IMR-90 (cell line): ENCODE measurements around the gene AKT3.

Source experiments
- BHLHE40 ChIP-seq: fragments of 150-350 bp; IDR thresholded peaks from 2 replicates; pipeline ENCODE4 v1.6.1; 2016; ENCODE audit warnings: mild to moderate bottlenecking, low read depth, low read length
- CEBPB ChIP-seq: IDR thresholded peaks from 2 replicates; pipeline ENCODE4 v1.6.1; 2012; ENCODE audit warnings: low read depth, low read length, improper control_type of control experiment
- FOS ChIP-seq: fragments of 150-350 bp; IDR thresholded peaks from 2 replicates; pipeline ENCODE4 v1.6.1; 2016; ENCODE audit warnings: low read depth, low read length
- MAFK ChIP-seq: IDR thresholded peaks from 2 replicates; pipeline ENCODE4 v1.6.1; 2012; ENCODE audit warnings: low read depth, low read length, improper control_type of control experiment
- MAZ ChIP-seq: IDR thresholded peaks from 2 replicates; pipeline ENCODE4 v1.6.1; 2012; ENCODE audit warnings: low read depth, mild to moderate bottlenecking, low read length, improper control_type of control experiment, moderate library complexity, borderline replicate concordance
- NFE2L2 ChIP-seq: fragments of 150-350 bp; IDR thresholded peaks from 2 replicates; pipeline ENCODE4 v1.6.1; 2016; ENCODE audit warnings: low read depth, mild to moderate bottlenecking, low read length
- POLR2A ChIP-seq: IDR thresholded peaks from 2 replicates; pipeline ENCODE4 v1.6.1; 2012; ENCODE audit warnings: mild to moderate bottlenecking, low read depth, low read length
- RAD21 ChIP-seq: IDR thresholded peaks from 2 replicates; pipeline ENCODE4 v1.6.1; 2012; ENCODE audit warnings: low read length, improper control_type of control experiment
- RCOR1 ChIP-seq: IDR thresholded peaks from 2 replicates; pipeline ENCODE4 v1.6.1; 2012; ENCODE audit warnings: mild to moderate bottlenecking, low read length, improper control_type of control experiment; ENCODE audit not compliant: insufficient replicate concordance
- RFX5 ChIP-seq: IDR thresholded peaks from 2 replicates; pipeline ENCODE4 v1.8.0; 2012; ENCODE audit warnings: low read depth, mild to moderate bottlenecking, low read length, moderate library complexity
- SMC3 ChIP-seq: fragments of 150-350 bp; IDR thresholded peaks from 2 replicates; pipeline ENCODE4 v1.6.1; 2016; ENCODE audit warnings: low read depth, mild to moderate bottlenecking, antibody characterized with exemption, low read length, moderate library complexity
- TF ChIP-seq, protein P1 (sequence below): conservative IDR thresholded peaks from 2 replicates; pipeline ENCODE4 v1.5.1; 2012; ENCODE audit warnings: mild to moderate bottlenecking, low read depth, low read length, improper control_type of control experiment
- TF ChIP-seq, protein P2 (sequence below): fragments of 150-350 bp; IDR thresholded peaks from 2 replicates; pipeline ENCODE4 v1.6.1; 2017; ENCODE audit warnings: mild to moderate bottlenecking, antibody characterized with exemption, low read length, low read depth
- TF ChIP-seq, protein P3 (sequence below): fragments of 150-350 bp; IDR thresholded peaks from 2 replicates; pipeline ENCODE4 v1.6.1; 2016; ENCODE audit warnings: low read depth, mild to moderate bottlenecking, low read length, moderate library complexity, borderline replicate concordance

DNA sequence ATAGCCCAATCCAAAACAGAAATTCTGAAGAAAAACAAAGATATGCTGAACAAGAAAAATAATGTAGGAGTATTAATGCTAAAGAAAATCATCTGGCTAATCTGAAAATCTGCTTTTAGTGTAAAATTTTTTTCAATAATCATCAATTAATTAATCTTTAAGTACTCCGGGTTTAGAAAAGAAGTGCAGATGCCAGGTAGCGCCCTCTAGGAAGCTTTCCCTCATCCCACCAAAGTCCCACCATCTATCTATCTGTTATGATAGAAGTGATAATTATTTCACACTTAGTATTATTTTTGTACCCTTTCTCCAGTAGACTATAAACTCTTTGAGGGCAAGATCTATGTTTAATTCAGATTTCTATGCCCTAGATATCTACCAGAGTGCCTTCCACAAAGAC lies 240.3 kb downstream of the AKT3 start:
- TF ChIP-seq RAD21: no peak
- TF ChIP-seq, protein P1, sequence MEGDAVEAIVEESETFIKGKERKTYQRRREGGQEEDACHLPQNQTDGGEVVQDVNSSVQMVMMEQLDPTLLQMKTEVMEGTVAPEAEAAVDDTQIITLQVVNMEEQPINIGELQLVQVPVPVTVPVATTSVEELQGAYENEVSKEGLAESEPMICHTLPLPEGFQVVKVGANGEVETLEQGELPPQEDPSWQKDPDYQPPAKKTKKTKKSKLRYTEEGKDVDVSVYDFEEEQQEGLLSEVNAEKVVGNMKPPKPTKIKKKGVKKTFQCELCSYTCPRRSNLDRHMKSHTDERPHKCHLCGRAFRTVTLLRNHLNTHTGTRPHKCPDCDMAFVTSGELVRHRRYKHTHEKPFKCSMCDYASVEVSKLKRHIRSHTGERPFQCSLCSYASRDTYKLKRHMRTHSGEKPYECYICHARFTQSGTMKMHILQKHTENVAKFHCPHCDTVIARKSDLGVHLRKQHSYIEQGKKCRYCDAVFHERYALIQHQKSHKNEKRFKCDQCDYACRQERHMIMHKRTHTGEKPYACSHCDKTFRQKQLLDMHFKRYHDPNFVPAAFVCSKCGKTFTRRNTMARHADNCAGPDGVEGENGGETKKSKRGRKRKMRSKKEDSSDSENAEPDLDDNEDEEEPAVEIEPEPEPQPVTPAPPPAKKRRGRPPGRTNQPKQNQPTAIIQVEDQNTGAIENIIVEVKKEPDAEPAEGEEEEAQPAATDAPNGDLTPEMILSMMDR: no peak
- no peak for TF ChIP-seq RFX5
- TF ChIP-seq, protein P2, sequence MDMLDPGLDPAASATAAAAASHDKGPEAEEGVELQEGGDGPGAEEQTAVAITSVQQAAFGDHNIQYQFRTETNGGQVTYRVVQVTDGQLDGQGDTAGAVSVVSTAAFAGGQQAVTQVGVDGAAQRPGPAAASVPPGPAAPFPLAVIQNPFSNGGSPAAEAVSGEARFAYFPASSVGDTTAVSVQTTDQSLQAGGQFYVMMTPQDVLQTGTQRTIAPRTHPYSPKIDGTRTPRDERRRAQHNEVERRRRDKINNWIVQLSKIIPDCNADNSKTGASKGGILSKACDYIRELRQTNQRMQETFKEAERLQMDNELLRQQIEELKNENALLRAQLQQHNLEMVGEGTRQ: no peak
- TF ChIP-seq POLR2A: no peak
- TF ChIP-seq SMC3: no peak
- no peak for TF ChIP-seq NFE2L2
- no peak for TF ChIP-seq BHLHE40
- no peak for TF ChIP-seq FOS
- TF ChIP-seq RCOR1: no peak
- TF ChIP-seq MAFK: no peak
- TF ChIP-seq MAZ: no peak
- TF ChIP-seq, protein P3, sequence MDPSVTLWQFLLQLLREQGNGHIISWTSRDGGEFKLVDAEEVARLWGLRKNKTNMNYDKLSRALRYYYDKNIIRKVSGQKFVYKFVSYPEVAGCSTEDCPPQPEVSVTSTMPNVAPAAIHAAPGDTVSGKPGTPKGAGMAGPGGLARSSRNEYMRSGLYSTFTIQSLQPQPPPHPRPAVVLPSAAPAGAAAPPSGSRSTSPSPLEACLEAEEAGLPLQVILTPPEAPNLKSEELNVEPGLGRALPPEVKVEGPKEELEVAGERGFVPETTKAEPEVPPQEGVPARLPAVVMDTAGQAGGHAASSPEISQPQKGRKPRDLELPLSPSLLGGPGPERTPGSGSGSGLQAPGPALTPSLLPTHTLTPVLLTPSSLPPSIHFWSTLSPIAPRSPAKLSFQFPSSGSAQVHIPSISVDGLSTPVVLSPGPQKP: no peak
- no peak for TF ChIP-seq CEBPB
